Bronchial epithelial cell (primary cell): ENCODE results near the gene SUMO4. TPM values are rescaled to one million over a fixed set of nuclear protein-coding genes. Genes with fewer than 3 reads are reported as not detected.
A peak's percentile ranks its signal among the peaks of the same experiment; 100 is the strongest.

Source experiments
- DNase-seq: peaks from one replicate; pipeline ENCODE4 v3.0.0-alpha.2; 2010; ENCODE audit warnings: low read depth
- FAIRE-seq: peaks from 2 replicates; lab custom pipeline; 2011; peaks lifted over from hg19 to GRCh38; lab: Jason Lieb, UNC
- H3K27me3 ChIP-seq: 2 replicates; pipeline ENCODE4 v1.5.1; 2011; ENCODE audit warnings: low read length; ENCODE audit not compliant: control insufficient read depth, insufficient read depth
- H3K36me3 ChIP-seq: 2 replicates; pipeline ENCODE4 v1.5.1; 2011; ENCODE audit warnings: low read length; ENCODE audit not compliant: control insufficient read depth, insufficient read depth
- H3K4me3 ChIP-seq: 2 replicates; pipeline ENCODE4 v1.5.1; 2011; ENCODE audit warnings: mild to moderate bottlenecking, low read depth, low read length, control low read depth
- total RNA-seq: library from RNA; depleted of rRNA; stranded (reverse); fragments of >200 nt; gene quantifications from 2 replicates; pipeline ENCODE4 v1.2.1, GENCODE V29; 2014
- TF ChIP-seq, protein P1 (sequence below): IDR thresholded peaks from 2 replicates; pipeline ENCODE4 v1.5.1; 2011; ENCODE audit warnings: mild to moderate bottlenecking, moderate library complexity, low read length, control low read depth, inconsistent platforms; ENCODE audit not compliant: insufficient read depth, severe bottlenecking

Gene SUMO4
- total RNA-seq, 1 donor from 2014 or later = 0.79 TPM

DNA sequence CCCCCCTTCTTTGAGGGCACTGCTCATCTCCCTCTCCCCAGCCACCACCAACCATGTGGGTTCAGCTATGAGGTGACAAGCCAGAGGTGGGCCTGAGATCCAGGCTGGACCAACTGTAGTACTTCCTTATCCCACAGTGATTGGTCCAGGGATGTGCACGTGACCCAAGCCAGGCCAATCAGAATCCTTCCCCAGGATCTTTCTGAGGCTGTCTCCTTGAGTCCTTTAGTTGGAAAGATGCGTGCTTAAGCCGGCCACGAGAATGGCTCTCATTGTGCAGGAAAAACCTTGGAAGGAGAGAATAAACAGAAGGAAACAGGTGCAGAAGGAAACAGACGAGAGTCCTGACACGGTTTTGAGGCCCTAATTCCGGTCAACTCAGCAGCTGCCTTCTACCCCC is 45.5 kb downstream of the SUMO4 start:
- DNase-seq (no peak), FAIRE-seq (no peak)
- H3K27me3 ChIP-seq = no peaks in the 10 kb centered on the region
- TF ChIP-seq, protein P1, sequence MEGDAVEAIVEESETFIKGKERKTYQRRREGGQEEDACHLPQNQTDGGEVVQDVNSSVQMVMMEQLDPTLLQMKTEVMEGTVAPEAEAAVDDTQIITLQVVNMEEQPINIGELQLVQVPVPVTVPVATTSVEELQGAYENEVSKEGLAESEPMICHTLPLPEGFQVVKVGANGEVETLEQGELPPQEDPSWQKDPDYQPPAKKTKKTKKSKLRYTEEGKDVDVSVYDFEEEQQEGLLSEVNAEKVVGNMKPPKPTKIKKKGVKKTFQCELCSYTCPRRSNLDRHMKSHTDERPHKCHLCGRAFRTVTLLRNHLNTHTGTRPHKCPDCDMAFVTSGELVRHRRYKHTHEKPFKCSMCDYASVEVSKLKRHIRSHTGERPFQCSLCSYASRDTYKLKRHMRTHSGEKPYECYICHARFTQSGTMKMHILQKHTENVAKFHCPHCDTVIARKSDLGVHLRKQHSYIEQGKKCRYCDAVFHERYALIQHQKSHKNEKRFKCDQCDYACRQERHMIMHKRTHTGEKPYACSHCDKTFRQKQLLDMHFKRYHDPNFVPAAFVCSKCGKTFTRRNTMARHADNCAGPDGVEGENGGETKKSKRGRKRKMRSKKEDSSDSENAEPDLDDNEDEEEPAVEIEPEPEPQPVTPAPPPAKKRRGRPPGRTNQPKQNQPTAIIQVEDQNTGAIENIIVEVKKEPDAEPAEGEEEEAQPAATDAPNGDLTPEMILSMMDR = no peak
- H3K4me3 ChIP-seq = no peak overlapping the region
- H3K36me3 ChIP-seq = no peaks in the 10 kb centered on the region

- H3K36me3 ChIP-seq = no peaks in the 10 kb centered on the region
- FAIRE-seq = no peak
- TF ChIP-seq, protein P1 = no peak
Measured at GRCh38 chr6:149446791-149447376, 46.8 kb downstream of the SUMO4 start.

DNA sequence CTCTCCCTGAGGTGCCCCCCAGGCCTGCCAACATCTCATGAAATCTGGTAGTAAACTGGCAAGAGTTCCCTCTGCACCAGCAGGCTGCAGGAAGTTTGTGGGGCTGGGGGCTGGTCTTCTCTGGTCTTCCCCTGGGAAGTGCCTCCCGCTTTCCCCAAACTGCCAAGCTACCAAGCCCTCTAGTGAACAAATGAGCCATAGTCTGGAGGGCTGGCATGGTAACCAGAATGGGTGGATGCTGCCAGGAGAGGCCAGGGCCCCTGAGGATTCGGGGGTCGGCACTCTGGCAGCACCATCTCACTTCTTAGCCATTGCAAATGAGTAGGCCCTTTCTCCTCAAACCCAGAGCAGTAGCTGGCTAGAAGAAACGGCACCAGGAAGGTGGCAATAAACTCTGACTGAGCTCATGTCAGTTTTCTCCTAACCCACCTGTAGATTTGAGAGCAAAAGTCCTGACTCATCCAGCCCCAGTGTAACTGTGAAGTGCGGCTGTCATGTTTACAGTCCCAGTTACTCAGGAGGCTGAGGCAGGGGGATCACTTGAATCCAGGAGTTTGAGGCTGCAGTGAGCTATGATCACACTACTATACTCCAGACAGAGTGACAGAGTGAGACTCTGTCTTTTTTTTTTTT is 48.9 kb downstream of the SUMO4 start:
- Histone ChIP-seq H3K4me3 (no peak overlapping the region), H3K27me3 (no peaks in the 10 kb centered on the region), H3K36me3 (no peaks in the 10 kb centered on the region)
- TF ChIP-seq, protein P1 = no peak
- no peak for FAIRE-seq
- no peak for DNase-seq

More at GRCh38 chr6:149446791-149447376, 46.8 kb downstream of the SUMO4 start:
- Histone ChIP-seq H3K4me3 (no peak overlapping the region), H3K27me3 (no peaks in the 10 kb centered on the region)
- no peak for DNase-seq

DNA sequence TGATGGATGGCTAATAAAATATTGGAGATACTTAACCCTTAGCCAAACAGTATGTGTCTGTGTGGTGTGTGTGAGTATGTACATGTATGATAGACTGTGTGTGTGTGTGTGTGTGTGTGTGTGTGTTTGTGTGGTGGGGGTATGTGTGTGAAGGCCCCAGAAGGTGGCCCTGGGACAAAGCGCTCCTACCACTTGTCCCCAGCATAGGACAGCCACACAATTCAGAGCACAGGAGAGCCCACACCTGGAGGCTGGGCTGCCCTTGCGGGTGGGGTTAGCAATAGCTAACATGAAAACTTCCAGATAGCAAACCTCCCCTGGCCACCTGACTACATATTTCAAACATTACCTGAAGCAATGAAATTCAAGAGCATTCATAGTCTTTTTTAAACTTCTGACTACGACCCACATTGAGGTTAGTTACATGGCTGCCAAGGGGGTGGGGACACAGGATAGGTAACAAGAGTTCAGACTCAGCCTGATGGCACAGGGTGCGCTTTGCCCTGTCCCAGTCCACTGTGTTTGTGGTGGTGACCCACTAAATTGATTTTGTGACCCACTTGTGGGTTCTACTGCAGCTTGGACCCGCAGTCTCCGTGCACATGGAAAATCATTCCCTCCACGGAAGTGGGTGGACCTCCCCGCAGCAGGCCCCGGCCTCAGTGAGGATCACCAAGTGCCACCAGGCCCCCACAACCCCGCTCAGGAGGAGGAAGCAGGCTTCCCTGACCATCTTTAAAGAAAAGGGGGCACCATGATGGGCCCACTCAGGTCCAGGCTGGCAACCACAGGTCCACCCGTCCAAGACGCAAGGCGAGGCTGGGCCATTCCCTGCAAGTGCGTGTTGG is 50.0 kb downstream of the SUMO4 start:
- H3K4me3 ChIP-seq = peak overlapping the region; percentile 41
- TF ChIP-seq, protein P1 = no peak
- no peak for FAIRE-seq
- no peak for DNase-seq
- no peaks in the 10 kb centered on the region for H3K36me3 ChIP-seq
- no peaks in the 10 kb centered on the region for H3K27me3 ChIP-seq

Other genes with a start within 250 kb of the SUMO4 start
- gene TAB2, start 82.5 kb upstream of the SUMO4 start, total RNA-seq = 20.5 and 25.1 TPM in 2 replicates
- gene ZC3H12D, start 84.8 kb downstream of the SUMO4 start, total RNA-seq = under 0.01 TPM in 2 replicates
- gene PPIL4, start 145.8 kb downstream of the SUMO4 start, total RNA-seq = 19.7 and 26.2 TPM in 2 replicates
- 30.8 and 41.2 TPM in 2 replicates for gene GINM1, start 166.1 kb downstream of the SUMO4 start, total RNA-seq
- gene KATNA1, start 248.5 kb downstream of the SUMO4 start, total RNA-seq = 30.0 and 37.6 TPM in 2 replicates